ENCODE data around the gene ZNF302.
A peak's percentile ranks its signal among the peaks of the same experiment; 100 is the strongest.

Gene ZNF302

GRCh38 chr19:34732612-34733211, 55.2 kb downstream of the ZNF302 start:
- H3K9ac ChIP-seq = no peak overlapping the region

DNA sequence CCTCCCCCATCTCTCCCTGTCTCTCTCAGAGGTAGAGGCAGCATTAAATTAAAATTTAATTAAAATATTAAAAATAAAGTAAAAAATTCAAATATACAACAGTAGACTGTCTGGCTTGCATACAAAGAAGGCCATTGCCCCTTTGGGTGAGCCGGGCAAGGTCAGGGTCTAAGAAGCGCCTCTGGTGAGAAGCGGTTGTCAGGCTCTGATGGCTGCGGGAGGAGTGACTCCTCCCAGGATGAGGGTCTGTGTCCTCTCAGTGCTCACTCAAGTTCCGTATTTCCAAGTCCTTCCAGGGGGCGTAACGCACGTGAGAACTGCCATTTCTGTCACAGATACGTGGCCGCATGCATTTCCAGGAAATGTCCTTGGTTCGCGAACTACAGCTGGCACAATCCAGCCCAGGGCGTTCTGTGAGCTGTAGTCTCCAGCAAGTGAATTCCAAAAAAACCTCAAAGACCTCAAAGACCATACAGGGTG, 55.8 kb downstream of the ZNF302 start:
- Histone ChIP-seq H3K9me3 (ENCODE audit: control insufficient read depth, low read length) (no peaks in the 10 kb centered on the region), H3K4me1 (peaks cover 7% of the 10 kb centered on the region), H3K27ac (peak overlapping the region; percentile 89), H3K27me3 (ENCODE audit: control insufficient read depth, insufficient read depth, low read length) (no peaks in the 10 kb centered on the region), H3K9ac (peak overlapping the region; percentile 70), H3K4me3 (ENCODE audit: low read depth, low read length) (peak overlapping the region; percentile 87), H3K79me2 (peaks cover 2% of the 10 kb centered on the region), H3K4me2 (ENCODE audit: low read length) (peak overlapping the region; percentile 89), H2AFZ (peak overlapping the region; percentile 90), H3K36me3 (ENCODE audit: control insufficient read depth, insufficient read depth, low read length) (peaks cover 4% of the 10 kb centered on the region)
- TF ChIP-seq, protein P1, sequence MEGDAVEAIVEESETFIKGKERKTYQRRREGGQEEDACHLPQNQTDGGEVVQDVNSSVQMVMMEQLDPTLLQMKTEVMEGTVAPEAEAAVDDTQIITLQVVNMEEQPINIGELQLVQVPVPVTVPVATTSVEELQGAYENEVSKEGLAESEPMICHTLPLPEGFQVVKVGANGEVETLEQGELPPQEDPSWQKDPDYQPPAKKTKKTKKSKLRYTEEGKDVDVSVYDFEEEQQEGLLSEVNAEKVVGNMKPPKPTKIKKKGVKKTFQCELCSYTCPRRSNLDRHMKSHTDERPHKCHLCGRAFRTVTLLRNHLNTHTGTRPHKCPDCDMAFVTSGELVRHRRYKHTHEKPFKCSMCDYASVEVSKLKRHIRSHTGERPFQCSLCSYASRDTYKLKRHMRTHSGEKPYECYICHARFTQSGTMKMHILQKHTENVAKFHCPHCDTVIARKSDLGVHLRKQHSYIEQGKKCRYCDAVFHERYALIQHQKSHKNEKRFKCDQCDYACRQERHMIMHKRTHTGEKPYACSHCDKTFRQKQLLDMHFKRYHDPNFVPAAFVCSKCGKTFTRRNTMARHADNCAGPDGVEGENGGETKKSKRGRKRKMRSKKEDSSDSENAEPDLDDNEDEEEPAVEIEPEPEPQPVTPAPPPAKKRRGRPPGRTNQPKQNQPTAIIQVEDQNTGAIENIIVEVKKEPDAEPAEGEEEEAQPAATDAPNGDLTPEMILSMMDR (IDR thresholded peaks at IDR 0.05) = no peak

More at GRCh38 chr19:34732612-34733211, 55.2 kb downstream of the ZNF302 start:
- Histone ChIP-seq H2AFZ (peak overlapping the region; percentile 90), H3K36me3 (ENCODE audit: control insufficient read depth, insufficient read depth, low read length) (peaks cover 4% of the 10 kb centered on the region), H3K27ac (peak overlapping the region; percentile 89), H3K27me3 (ENCODE audit: control insufficient read depth, insufficient read depth, low read length) (no peaks in the 10 kb centered on the region), H3K79me2 (peaks cover 2% of the 10 kb centered on the region), H3K9me3 (ENCODE audit: control insufficient read depth, low read length) (no peaks in the 10 kb centered on the region), H3K4me1 (peaks cover 7% of the 10 kb centered on the region), H3K4me2 (ENCODE audit: low read length) (peak overlapping the region; percentile 89), H3K4me3 (ENCODE audit: low read depth, low read length) (peak overlapping the region; percentile 87)
- TF ChIP-seq, protein P1 (IDR thresholded peaks at IDR 0.05) = no peak

DNA sequence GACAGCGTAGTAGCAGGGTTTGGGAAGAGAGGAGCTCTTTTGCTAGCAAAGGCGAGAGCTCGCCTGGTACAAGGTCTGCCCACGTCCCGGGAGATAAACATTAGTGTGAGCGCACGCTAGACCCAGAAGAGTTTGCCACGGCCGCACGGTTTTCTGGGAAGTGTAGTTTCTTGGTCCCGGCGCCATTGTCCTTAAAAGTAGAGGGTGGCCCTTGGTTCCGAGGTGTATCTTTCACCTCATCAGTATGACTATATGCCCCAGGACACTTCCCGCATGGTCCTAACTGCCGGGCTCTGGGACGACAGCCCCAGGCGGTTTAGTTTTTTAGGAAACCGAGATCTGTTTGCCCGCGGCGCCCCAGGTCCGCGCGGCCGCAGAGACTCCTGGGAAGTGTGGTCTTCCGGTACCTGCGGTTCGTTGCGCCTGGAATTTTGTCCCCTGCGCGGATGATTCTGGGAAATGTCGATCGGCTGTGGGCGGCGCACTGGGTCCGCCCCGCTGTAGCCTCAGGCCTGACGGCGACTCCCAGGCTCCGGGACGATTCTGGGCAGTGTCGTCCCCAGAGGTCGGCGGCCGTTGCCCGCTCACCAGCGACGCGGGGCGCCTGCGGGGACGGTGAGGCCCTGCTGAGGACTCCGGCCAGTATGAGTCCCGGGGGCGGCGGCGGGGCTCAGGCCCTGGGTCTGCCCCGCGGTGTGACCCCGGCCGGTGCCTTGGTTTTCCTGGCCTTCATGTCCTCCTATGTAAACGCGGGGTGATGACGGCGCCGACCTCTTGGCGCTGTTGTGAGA, 56.5 kb downstream of the ZNF302 start, which contains the start of gene ZNF181:
Gene ZNF181 (plus strand): TSS at position 498 of the 791 bp plus-strand sequence. CDS start 795 bp downstream, outside the sequence.
- H3K9me3 ChIP-seq (ENCODE audit: control insufficient read depth, low read length) = no peaks in the 10 kb centered on the region
- TF ChIP-seq, protein P1 (IDR thresholded peaks at IDR 0.05) = no peak
- H3K27ac ChIP-seq = peak within 1 kb of the TSS; percentile 89
- peak within 1 kb of the TSS; percentile 87 for H3K4me3 ChIP-seq (ENCODE audit: low read depth, low read length)
- H2AFZ ChIP-seq = peak within 1 kb of the TSS; percentile 90
- peak within 1 kb of the TSS; percentile 70 for H3K9ac ChIP-seq
- peaks cover 7% of the 10 kb centered on the region for H3K4me1 ChIP-seq
- peaks cover 5% of the 10 kb centered on the region for H3K36me3 ChIP-seq (ENCODE audit: control insufficient read depth, insufficient read depth, low read length)
- H3K79me2 ChIP-seq = peaks cover 2% of the 10 kb centered on the region
- peak within 1 kb of the TSS; percentile 89 for H3K4me2 ChIP-seq (ENCODE audit: low read length)
- H3K27me3 ChIP-seq (ENCODE audit: control insufficient read depth, insufficient read depth, low read length) = no peaks in the 10 kb centered on the region

DNA sequence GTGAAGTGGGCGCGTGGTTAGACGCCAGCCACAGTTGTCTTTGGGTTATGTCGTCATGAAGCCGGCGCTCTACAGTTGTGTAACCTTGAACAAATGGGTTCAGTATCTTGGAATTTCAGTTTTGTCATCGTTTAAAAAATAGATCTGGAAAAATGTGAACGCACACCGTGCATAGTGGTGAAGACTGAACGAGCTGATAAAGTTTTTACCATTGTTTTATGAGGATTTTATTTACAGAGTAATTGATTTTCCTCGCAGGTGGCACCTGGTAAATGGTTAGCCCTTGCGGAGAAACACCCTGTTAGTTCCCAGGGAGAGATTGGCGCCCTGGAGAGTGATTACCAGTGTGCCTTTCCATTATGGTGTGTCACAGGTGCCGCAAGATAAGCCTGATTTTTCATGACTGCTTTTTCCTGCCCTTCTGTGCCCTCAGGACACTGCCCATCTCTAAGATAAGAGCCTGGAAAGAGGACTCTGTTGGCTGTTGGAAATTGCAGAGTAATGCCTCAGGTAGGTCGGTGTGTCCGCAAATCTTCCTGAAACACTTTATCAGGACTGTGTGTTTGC, 57.1 kb downstream of the ZNF302 start:
- Histone ChIP-seq H3K27me3 (ENCODE audit: control insufficient read depth, insufficient read depth, low read length) (no peaks in the 10 kb centered on the region), H3K79me2 (peaks cover 2% of the 10 kb centered on the region), H3K4me1 (peaks cover 7% of the 10 kb centered on the region), H3K27ac (peak overlapping the region; percentile 89), H3K36me3 (ENCODE audit: control insufficient read depth, insufficient read depth, low read length) (peaks cover 12% of the 10 kb centered on the region), H3K9me3 (ENCODE audit: control insufficient read depth, low read length) (no peaks in the 10 kb centered on the region), H3K4me2 (ENCODE audit: low read length) (peak overlapping the region; percentile 79), H3K4me3 (ENCODE audit: low read depth, low read length) (peak overlapping the region; percentile 87), H2AFZ (peak overlapping the region; percentile 90), H3K9ac (peak overlapping the region; percentile 70)
- TF ChIP-seq, protein P1 (IDR thresholded peaks at IDR 0.05) = no peak
